CD4-positive, alpha-beta memory T cell (primary cell): ENCODE measurements around the gene TNNI3. TPM values are rescaled to one million over a fixed set of nuclear protein-coding genes. Genes with fewer than 3 reads are reported as not detected.
A peak's percentile ranks its signal among the peaks of the same experiment; 100 is the strongest.
"Not testable (repeated sequence)": the region's sequence is repeated elsewhere in the genome, so short reads cannot be mapped to it uniquely, and the experiment has no call there.

Source experiments
- CTCF ChIA-PET: fragments of 350-600 bp; sonication (Branson Sonifier 250); formaldehyde crosslinking; loops from one replicate; lab custom pipeline; 2021; ENCODE audit warnings: inconsistent platforms; ENCODE audit not compliant: partially characterized antibody; lab: Charles Lee
- POLR2A ChIA-PET: fragments of 350-600 bp; sonication (Branson Sonifier 250); formaldehyde crosslinking; loops from one replicate; lab custom pipeline; 2021; ENCODE audit not compliant: partially characterized antibody; lab: Charles Lee
- DNase-seq, 5 donors: peaks; one replicate each; pipeline versions ENCODE4 v3.0.0 to v3.0.0-alpha.2; 2020 to 2022; ENCODE audit warnings: mixed read lengths in 1 of 5
- H3K27ac ChIP-seq: one replicate; pipeline ENCODE4 v1.7.0; 2013; ENCODE audit warnings: low read depth, low read length
- H3K27me3 ChIP-seq: 2 replicates; pipeline ENCODE4 v1.7.0; 2013; ENCODE audit warnings: mild to moderate bottlenecking, low read length, moderate library complexity; ENCODE audit not compliant: insufficient read depth
- H3K36me3 ChIP-seq: 2 replicates; pipeline ENCODE4 v1.7.0; 2013; ENCODE audit warnings: mild to moderate bottlenecking, low read length, moderate library complexity; ENCODE audit not compliant: insufficient read depth
- H3K4me1 ChIP-seq: 2 replicates; pipeline ENCODE4 v1.7.0; 2013; ENCODE audit warnings: mild to moderate bottlenecking, low read length, moderate library complexity; ENCODE audit not compliant: insufficient read depth
- H3K4me3 ChIP-seq, 2 donors: one replicate each; pipeline ENCODE4 v1.7.0; 2013; ENCODE audit warnings: low read length in 2 of 2, mild to moderate bottlenecking in 1 of 2
- H3K9me3 ChIP-seq, 2 donors: one replicate each; pipeline ENCODE4 v1.7.0; 2013; ENCODE audit warnings: low read length in 2 of 2, control low read depth in 1 of 2; ENCODE audit not compliant: control insufficient read depth in 1 of 2
- H3K27ac Mint-ChIP-seq, 7 donors: one replicate each; pipeline ENCODE4 v1.8.0; 2020 to 2021; ENCODE audit warnings: mixed read lengths in 7 of 7, mild to moderate bottlenecking in 6 of 7, inconsistent platforms in 3 of 7, moderate library complexity in 3 of 7
- H3K27me3 Mint-ChIP-seq, 2 donors: one replicate each; pipeline ENCODE4 v1.8.0; 2020 to 2021; ENCODE audit warnings: mixed read lengths in 2 of 2
- H3K36me3 Mint-ChIP-seq, 2 donors: one replicate each; pipeline ENCODE4 v1.8.0; 2020 to 2021; ENCODE audit warnings: mixed read lengths in 2 of 2, inconsistent platforms in 1 of 2, mild to moderate bottlenecking in 1 of 2
- H3K4me1 Mint-ChIP-seq, 4 donors: one replicate each; pipeline ENCODE4 v1.8.0; 2020 to 2021; ENCODE audit warnings: mixed read lengths in 4 of 4, mild to moderate bottlenecking in 1 of 4
- H3K4me3 Mint-ChIP-seq, 8 donors: one replicate each; pipeline ENCODE4 v1.8.0; 2020 to 2021; ENCODE audit warnings: mixed read lengths in 8 of 8, mild to moderate bottlenecking in 7 of 8, moderate library complexity in 6 of 8, inconsistent platforms in 3 of 8
- H3K9me3 Mint-ChIP-seq, 8 donors: one replicate each; pipeline ENCODE4 v1.8.0; 2020 to 2021; ENCODE audit warnings: mixed read lengths in 8 of 8, mild to moderate bottlenecking in 5 of 8, inconsistent platforms in 3 of 8, moderate library complexity in 1 of 8
- intact Hi-C: fragments of 100-400 bp; cut with micrococcal nuclease; formaldehyde crosslinking; loops from one replicate; pipeline ENCODE4 v1.15.1; 2023
- polyA plus RNA-seq, 2 donors: library from polyadenylated mRNA; unstranded; fragments of 300-500 nt; fragmentation: Illumina TruSeq; gene quantifications; one replicate each; pipeline ENCODE4 v1.2.3, GENCODE V29; 2021
- total RNA-seq, 2 experiments: library from RNA; stranded (reverse); gene quantifications; one replicate each; pipeline ENCODE4 v1.2.3, GENCODE V29; 2021

The TNNI3 gene
- total and polyA plus RNA-seq, 4 experiments from 2014 or later = not detected

GRCh38 chr19:55112777-55113569 is 44.6 kb downstream of the TNNI3 start:
- DNase-seq = no peak
- H3K27ac Mint-ChIP-seq = no peak overlapping the region
- peak overlapping the region in 1 of 8 donors; percentile 17 for H3K4me3 Mint-ChIP-seq
- intact Hi-C loops = no loop called here
- H3K27me3 Mint-ChIP-seq = peaks cover 0 to 3% of the 10 kb centered on the region in 2 donors
- H3K27ac ChIP-seq = no peak overlapping the region
- H3K4me1 ChIP-seq = peaks cover 20% of the 10 kb centered on the region
- H3K27me3 ChIP-seq = no peaks in the 10 kb centered on the region
- H3K9me3 ChIP-seq = no peaks in the 10 kb centered on the region
- H3K4me1 Mint-ChIP-seq = peaks cover 10 to 36% (median 22%) of the 10 kb centered on the region in 4 donors
- peaks cover 16 to 37% of the 10 kb centered on the region in 2 donors for H3K36me3 Mint-ChIP-seq
- H3K9me3 Mint-ChIP-seq = peaks cover 0 to 3% (median 0%) of the 10 kb centered on the region in 8 donors
- ChIA-PET POLR2A (no interaction called here), CTCF (interaction anchor here (1.6 kb wide), 1 partner anchor 25 kb away, joined by 3 read pairs; no protein-coding TSS in a partner anchor)
- no peak overlapping the region for H3K4me3 ChIP-seq
- H3K36me3 ChIP-seq = no peaks in the 10 kb centered on the region

GRCh38 chr19:55112246-55112776 is 45.2 kb downstream of the TNNI3 start:
- Histone ChIP-seq H3K9me3 (no peaks in the 10 kb centered on the region), H3K4me1 (peaks cover 20% of the 10 kb centered on the region), H3K27me3 (no peaks in the 10 kb centered on the region), H3K36me3 (no peaks in the 10 kb centered on the region), H3K4me3 (no peak overlapping the region), H3K27ac (no peak overlapping the region)
- no peak for DNase-seq
- Mint-ChIP-seq H3K27ac (no peak overlapping the region), H3K9me3 (peaks cover 0 to 3% (median 0%) of the 10 kb centered on the region in 8 donors), H3K4me3 (no peak overlapping the region), H3K36me3 (peaks cover 19 to 33% of the 10 kb centered on the region in 2 donors), H3K4me1 (peaks cover 7 to 31% (median 17%) of the 10 kb centered on the region in 4 donors), H3K27me3 (no peaks in the 10 kb centered on the region)
- POLR2A ChIA-PET = no interaction called here
- CTCF ChIA-PET = no interaction called here
- intact Hi-C loops = no loop called here

GRCh38 chr19:55111238-55111831 is 46.2 kb downstream of the TNNI3 start:
- H3K36me3 ChIP-seq = no peaks in the 10 kb centered on the region
- H3K27ac ChIP-seq = no peak overlapping the region
- H3K4me1 ChIP-seq = peaks cover 20% of the 10 kb centered on the region
- H3K27me3 ChIP-seq = no peaks in the 10 kb centered on the region
- Mint-ChIP-seq H3K4me1 (peaks cover 7 to 26% (median 15%) of the 10 kb centered on the region in 4 donors), H3K9me3 (peaks cover 0 to 4% (median 0%) of the 10 kb centered on the region in 8 donors), H3K27me3 (no peaks in the 10 kb centered on the region), H3K27ac (no peak overlapping the region), H3K4me3 (no peak overlapping the region), H3K36me3 (peaks cover 26 to 33% of the 10 kb centered on the region in 2 donors)
- H3K4me3 ChIP-seq = no peak overlapping the region
- intact Hi-C loops = no loop called here
- POLR2A ChIA-PET = no interaction called here
- CTCF ChIA-PET = no interaction called here
- no peak for DNase-seq
- H3K9me3 ChIP-seq = no peaks in the 10 kb centered on the region

- DNase-seq = no peak
- Histone ChIP-seq H3K27ac (no peak overlapping the region), H3K36me3 (no peaks in the 10 kb centered on the region), H3K27me3 (no peaks in the 10 kb centered on the region), H3K9me3 (no peaks in the 10 kb centered on the region), H3K4me1 (peaks cover 5% of the 10 kb centered on the region), H3K4me3 (no peak overlapping the region)
- POLR2A ChIA-PET = no interaction called here
- Mint-ChIP-seq H3K27me3 (no peaks in the 10 kb centered on the region), H3K4me1 (peaks cover 1 to 10% (median 5%) of the 10 kb centered on the region in 4 donors), H3K36me3 (peaks cover 32 to 39% of the 10 kb centered on the region in 2 donors), H3K9me3 (peaks cover 0 to 2% (median 0%) of the 10 kb centered on the region in 8 donors), H3K4me3 (peak overlapping the region in 1 of 8 donors; percentile 73), H3K27ac (peak overlapping the region in 2 of 7 donors; percentile 48 to 65)
- CTCF ChIA-PET = no interaction called here
- intact Hi-C loops = no loop called here
Observed at GRCh38 chr19:55109527-55110291, 47.8 kb downstream of the TNNI3 start.

- H3K9me3 Mint-ChIP-seq, POLR2A ChIA-PET, H3K4me1 Mint-ChIP-seq, H3K4me3 Mint-ChIP-seq, H3K27me3 Mint-ChIP-seq, H3K9me3 ChIP-seq, intact Hi-C loops, DNase-seq, H3K27ac ChIP-seq, H3K27ac Mint-ChIP-seq, H3K4me3 ChIP-seq, H3K27me3 ChIP-seq, H3K4me1 ChIP-seq: not testable (repeated sequence)
- CTCF ChIA-PET = interaction anchor here (2.6 kb wide), 1 partner anchor 19 kb away, joined by 11 read pairs; no protein-coding TSS in a partner anchor
- peaks cover 44 to 48% of the 10 kb centered on the region in 2 donors for H3K36me3 Mint-ChIP-seq
- peaks cover 12% of the 10 kb centered on the region for H3K36me3 ChIP-seq
Observed at GRCh38 chr19:55107252-55107651, 50.3 kb downstream of the TNNI3 start.

- DNase-seq = no peak
- Mint-ChIP-seq H3K9me3 (peaks cover 0 to 2% (median 0%) of the 10 kb centered on the region in 8 donors), H3K27ac (peak overlapping the region in 1 of 7 donors; percentile 32), H3K27me3 (no peaks in the 10 kb centered on the region), H3K36me3 (peaks cover 50 to 51% of the 10 kb centered on the region in 2 donors), H3K4me3 (no peak overlapping the region), H3K4me1 (peaks cover 0 to 6% (median 4%) of the 10 kb centered on the region in 4 donors)
- H3K27ac ChIP-seq = no peak overlapping the region
- ChIA-PET CTCF (interaction anchor here (2.6 kb wide), 1 partner anchor 18 kb away, joined by 11 read pairs; no protein-coding TSS in a partner anchor), POLR2A (no interaction called here)
- H3K9me3 ChIP-seq = no peaks in the 10 kb centered on the region
- intact Hi-C loops = no loop called here
- peaks cover 13% of the 10 kb centered on the region for H3K36me3 ChIP-seq
- no peaks in the 10 kb centered on the region for H3K27me3 ChIP-seq
- no peaks in the 10 kb centered on the region for H3K4me1 ChIP-seq
- H3K4me3 ChIP-seq = no peak overlapping the region
Observed at GRCh38 chr19:55106591-55106990, 50.9 kb downstream of the TNNI3 start.
